Activated CD4-positive, alpha-beta T cell treated with anti-CD3 and anti-CD28 coated beads for 36 hours (primary cell): ENCODE data around the gene MYZAP. TPM values are rescaled to one million over a fixed set of nuclear protein-coding genes. Genes with fewer than 3 reads are reported as not detected.

Source experiments
- ATAC-seq: fragments of 200-7000 bp; cut with Tn5 transposase; one replicate; pipeline ENCODE4 v1.10.0; 2021; ENCODE audit warnings: mild to moderate bottlenecking, moderate library complexity
- CTCF ChIA-PET: fragments of 350-600 bp; sonication (Branson Sonifier 250); formaldehyde crosslinking; loops from one replicate; lab custom pipeline; 2021; ENCODE audit warnings: antibody characterized with exemption; lab: Charles Lee
- POLR2A ChIA-PET: fragments of 350-600 bp; sonication (Branson Sonifier 250); formaldehyde crosslinking; loops from one replicate; lab custom pipeline; 2021; ENCODE audit warnings: antibody characterized with exemption, inconsistent platforms; lab: Charles Lee
- DNase-seq: peaks from one replicate; pipeline ENCODE4 v3.0.0-alpha.2; 2020
- H3K27ac Mint-ChIP-seq: one replicate; pipeline ENCODE4 v1.8.0; 2021; ENCODE audit warnings: mixed read lengths
- H3K27me3 Mint-ChIP-seq: one replicate; pipeline ENCODE4 v1.8.0; 2021; ENCODE audit warnings: mixed read lengths
- H3K36me3 Mint-ChIP-seq: one replicate; pipeline ENCODE4 v1.8.0; 2021; ENCODE audit warnings: low read depth, mixed read lengths
- H3K4me1 Mint-ChIP-seq: one replicate; pipeline ENCODE4 v1.8.0; 2021; ENCODE audit warnings: mixed read lengths
- H3K4me3 Mint-ChIP-seq: one replicate; pipeline ENCODE4 v1.8.0; 2021; ENCODE audit warnings: mild to moderate bottlenecking, moderate library complexity, mixed read lengths
- H3K9me3 Mint-ChIP-seq: one replicate; pipeline ENCODE4 v1.8.0; 2021; ENCODE audit warnings: low read depth, mixed read lengths
- intact Hi-C, 2 experiments: fragments of 100-400 bp; cut with DNase I in 1 of 2; cut with micrococcal nuclease in 1 of 2; formaldehyde crosslinking; loops; one replicate each; pipeline versions ENCODE4 v1.14.2 to v1.15.1; 2022 to 2024; cut with DNase I, micrococcal nuclease
- total RNA-seq, 2 experiments: library from RNA; stranded (reverse); gene quantifications; one replicate each; pipeline ENCODE4 v1.2.3, GENCODE V29; 2021

MYZAP gene
- total RNA-seq, 2 experiments from 2014 or later: 0.11 TPM

DNA sequence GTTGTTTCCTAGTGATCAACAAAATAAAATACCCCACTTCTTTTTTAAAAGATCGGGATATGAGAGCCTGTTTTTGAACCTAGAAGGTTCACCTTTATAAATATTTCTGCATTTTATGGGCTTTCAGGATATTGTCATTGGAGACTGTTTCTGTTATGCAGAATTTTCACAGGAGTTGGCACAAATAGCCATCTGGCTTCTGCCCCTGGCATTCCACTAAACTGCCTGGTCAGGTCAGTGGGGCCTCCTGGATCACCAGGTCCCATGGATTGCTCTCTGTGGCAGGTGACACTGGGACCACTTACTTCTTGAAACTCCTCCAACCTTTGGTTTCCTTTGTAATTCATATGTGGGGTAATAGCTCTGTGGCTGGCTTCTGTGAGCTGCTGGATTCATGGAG is 89.3 kb downstream of the MYZAP start:
- Mint-ChIP-seq H3K4me1 (peaks cover 7% of the 10 kb centered on the region), H3K27me3 (peaks cover 2% of the 10 kb centered on the region), H3K27ac (no peak overlapping the region), H3K4me3 (no peak overlapping the region), H3K36me3 (no peaks in the 10 kb centered on the region), H3K9me3 (no peaks in the 10 kb centered on the region)
- ATAC-seq (no peak), DNase-seq (no peak)
- intact Hi-C loops: no loop called here
- ChIA-PET POLR2A (no interaction called here), CTCF (interaction anchor here (1.1 kb wide), 1 partner anchor 51 kb away, joined by 4 read pairs; no protein-coding TSS in a partner anchor)

- peaks cover 7% of the 10 kb centered on the region for H3K4me1 Mint-ChIP-seq
- no peaks in the 10 kb centered on the region for H3K9me3 Mint-ChIP-seq
- intact Hi-C loops: no loop called here
- H3K27ac Mint-ChIP-seq: no peak overlapping the region
- ATAC-seq: no peak
- H3K27me3 Mint-ChIP-seq: peaks cover 2% of the 10 kb centered on the region
- CTCF ChIA-PET: interaction anchor here (0.7 kb wide), 1 partner anchor 47 kb away, joined by 3 read pairs; no protein-coding TSS in a partner anchor
- H3K36me3 Mint-ChIP-seq: no peaks in the 10 kb centered on the region
- no peak for DNase-seq
- no peak overlapping the region for H3K4me3 Mint-ChIP-seq
- POLR2A ChIA-PET: no interaction called here
These were observed 91.8 kb downstream of the MYZAP start for GRCh38 chr15:57683481-57683880.

- ATAC-seq (no peak), DNase-seq (no peak)
- Mint-ChIP-seq H3K27me3 (peaks cover 2% of the 10 kb centered on the region), H3K27ac (no peak overlapping the region), H3K9me3 (no peaks in the 10 kb centered on the region), H3K4me1 (peaks cover 7% of the 10 kb centered on the region), H3K36me3 (no peaks in the 10 kb centered on the region), H3K4me3 (no peak overlapping the region)
- ChIA-PET CTCF (no interaction called here), POLR2A (no interaction called here)
- intact Hi-C loops: no loop called here
These were observed 92.9 kb downstream of the MYZAP start for GRCh38 chr15:57684491-57685151.

DNA sequence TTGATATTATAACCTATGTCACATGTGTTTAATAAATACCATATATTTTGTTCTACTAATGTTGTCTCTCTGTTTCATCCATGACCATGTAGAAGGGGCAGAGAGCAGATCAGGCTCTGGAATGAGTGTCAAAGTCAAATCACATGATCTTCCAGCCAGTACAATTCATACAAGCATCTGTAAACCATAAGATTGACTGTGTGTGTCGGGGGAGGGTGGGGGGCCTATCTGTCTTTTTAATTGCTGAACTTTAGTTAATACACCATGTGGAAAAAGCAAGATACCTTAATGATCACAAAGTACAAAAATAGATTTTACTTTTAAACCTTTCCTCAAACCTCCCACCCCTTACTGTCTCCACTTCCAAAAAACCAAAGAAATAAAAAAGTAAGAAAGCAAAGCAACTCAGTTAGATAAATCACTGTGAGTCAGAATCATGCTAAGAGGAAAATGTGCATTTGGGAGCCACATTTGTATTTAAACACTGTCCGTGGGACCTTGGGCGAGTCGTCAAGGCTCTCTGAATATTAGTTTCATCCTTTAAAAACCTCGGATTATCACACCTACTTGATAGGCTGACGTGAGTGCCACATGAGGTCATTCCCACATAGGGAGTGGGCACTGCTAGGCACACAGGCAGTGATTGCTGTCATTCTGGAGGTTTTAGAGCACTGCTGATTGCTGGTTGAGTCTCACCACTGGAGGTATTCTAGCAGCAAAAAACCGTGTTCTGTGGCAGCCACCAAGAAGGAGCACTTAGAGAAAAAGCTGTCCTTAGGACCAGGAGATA is 93.8 kb downstream of the MYZAP start:
- no peaks in the 10 kb centered on the region for H3K36me3 Mint-ChIP-seq
- no peaks in the 10 kb centered on the region for H3K9me3 Mint-ChIP-seq
- no peaks in the 10 kb centered on the region for H3K27me3 Mint-ChIP-seq
- peaks cover 1% of the 10 kb centered on the region for H3K4me1 Mint-ChIP-seq
- ATAC-seq: no peak
- H3K4me3 Mint-ChIP-seq: no peak overlapping the region
- CTCF ChIA-PET: interaction anchor here (1.2 kb wide), 1 partner anchor 11 kb away, joined by 3 read pairs; no protein-coding TSS in a partner anchor
- POLR2A ChIA-PET: no interaction called here
- H3K27ac Mint-ChIP-seq: no peak overlapping the region
- DNase-seq: no peak
- intact Hi-C loops: no loop called here

- Mint-ChIP-seq H3K36me3 (no peaks in the 10 kb centered on the region), H3K9me3 (no peaks in the 10 kb centered on the region), H3K27ac (no peak overlapping the region), H3K4me1 (no peaks in the 10 kb centered on the region), H3K27me3 (no peaks in the 10 kb centered on the region), H3K4me3 (no peak overlapping the region)
- CTCF ChIA-PET: interaction anchor here (1.2 kb wide), 1 partner anchor 10 kb away, joined by 3 read pairs; no protein-coding TSS in a partner anchor
- POLR2A ChIA-PET: no interaction called here
- ATAC-seq (no peak), DNase-seq (no peak)
- intact Hi-C loops: no loop called here
These were observed 95.0 kb downstream of the MYZAP start for GRCh38 chr15:57686657-57687056.

- ATAC-seq: no peak
These were observed 98.8 kb downstream of the MYZAP start for GRCh38 chr15:57690341-57690966.

GRCh38 chr15:57691082-57691481 is 99.4 kb downstream of the MYZAP start:
- DNase-seq (no peak), ATAC-seq (no peak)
- CTCF ChIA-PET: no interaction called here
- intact Hi-C loops: no loop called here
- H3K27me3 Mint-ChIP-seq: no peaks in the 10 kb centered on the region
- H3K4me3 Mint-ChIP-seq: no peak overlapping the region
- POLR2A ChIA-PET: no interaction called here
- no peaks in the 10 kb centered on the region for H3K36me3 Mint-ChIP-seq
- no peak overlapping the region for H3K27ac Mint-ChIP-seq
- H3K4me1 Mint-ChIP-seq: no peaks in the 10 kb centered on the region
- no peaks in the 10 kb centered on the region for H3K9me3 Mint-ChIP-seq

More at GRCh38 chr15:57690341-57690966, 98.8 kb downstream of the MYZAP start:
- ChIA-PET CTCF (no interaction called here), POLR2A (no interaction called here)
- H3K9me3 Mint-ChIP-seq: no peaks in the 10 kb centered on the region
- no peaks in the 10 kb centered on the region for H3K27me3 Mint-ChIP-seq
- H3K27ac Mint-ChIP-seq: no peak overlapping the region
- no peaks in the 10 kb centered on the region for H3K36me3 Mint-ChIP-seq
- no peak for DNase-seq
- no peaks in the 10 kb centered on the region for H3K4me1 Mint-ChIP-seq
- H3K4me3 Mint-ChIP-seq: no peak overlapping the region
- intact Hi-C loops: no loop called here

GRCh38 chr15:57692709-57693108 is 101.0 kb downstream of the MYZAP start:
- ATAC-seq: no peak
- Mint-ChIP-seq H3K27me3 (peaks cover 4% of the 10 kb centered on the region), H3K36me3 (no peaks in the 10 kb centered on the region), H3K4me3 (no peak overlapping the region), H3K9me3 (no peaks in the 10 kb centered on the region), H3K4me1 (no peaks in the 10 kb centered on the region), H3K27ac (no peak overlapping the region)
- ChIA-PET POLR2A (no interaction called here), CTCF (no interaction called here)
- intact Hi-C loops: no loop called here
- no peak for DNase-seq

DNA sequence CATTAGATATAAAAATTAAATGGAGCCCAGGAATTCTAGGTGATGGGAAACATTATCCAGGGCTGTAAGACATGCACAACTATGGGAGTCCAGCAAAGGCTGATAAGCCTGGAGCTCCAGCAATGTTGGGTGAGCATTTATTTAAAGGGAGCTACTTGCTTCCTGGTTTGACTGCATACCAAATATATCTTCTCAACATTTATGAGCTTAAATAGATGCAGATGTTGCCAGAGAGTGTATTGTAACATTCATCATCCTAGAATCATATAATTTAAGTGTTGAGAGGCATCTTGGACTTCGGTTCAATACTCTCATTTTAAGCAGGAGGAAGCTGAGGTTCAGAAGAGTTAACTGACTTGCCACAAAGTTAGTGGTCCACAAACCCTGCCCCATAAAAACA is 102.6 kb downstream of the MYZAP start:
- Mint-ChIP-seq H3K27ac (no peak overlapping the region), H3K27me3 (peaks cover 4% of the 10 kb centered on the region), H3K4me1 (no peaks in the 10 kb centered on the region), H3K9me3 (no peaks in the 10 kb centered on the region), H3K4me3 (no peak overlapping the region), H3K36me3 (no peaks in the 10 kb centered on the region)
- intact Hi-C loops: no loop called here
- no peak for ATAC-seq
- DNase-seq: no peak
- ChIA-PET CTCF (interaction anchor here (0.8 kb wide), 1 partner anchor 15 kb away, joined by 3 read pairs; no protein-coding TSS in a partner anchor), POLR2A (no interaction called here)

- POLR2A ChIA-PET: interaction anchor here (1.1 kb wide), 1 partner anchor 11 kb away, joined by 5 read pairs; no protein-coding TSS in a partner anchor
- Mint-ChIP-seq H3K9me3 (no peaks in the 10 kb centered on the region), H3K27ac (no peak overlapping the region), H3K4me1 (no peaks in the 10 kb centered on the region), H3K4me3 (no peak overlapping the region), H3K36me3 (no peaks in the 10 kb centered on the region), H3K27me3 (peaks cover 6% of the 10 kb centered on the region)
- CTCF ChIA-PET: interaction anchor here (0.7 to 1.0 kb wide), 3 partner anchors 10 to 169 kb away, joined by 3 read pairs; no protein-coding TSS in a partner anchor
- no peak for DNase-seq
- intact Hi-C loops: no loop called here
- no peak for ATAC-seq
These were observed 104.4 kb downstream of the MYZAP start for GRCh38 chr15:57696146-57696545.

- intact Hi-C loops: no loop called here
- CTCF ChIA-PET: interaction anchor here (0.5 kb wide), 1 partner anchor 138 kb away, joined by 3 read pairs; no protein-coding TSS in a partner anchor
- H3K27ac Mint-ChIP-seq: no peak overlapping the region
- POLR2A ChIA-PET: no interaction called here
- H3K36me3 Mint-ChIP-seq: no peaks in the 10 kb centered on the region
- ATAC-seq: no peak
- DNase-seq: no peak
- H3K4me1 Mint-ChIP-seq: peaks cover under 1% of the 10 kb centered on the region
- no peak overlapping the region for H3K4me3 Mint-ChIP-seq
- peaks cover 6% of the 10 kb centered on the region for H3K27me3 Mint-ChIP-seq
- no peaks in the 10 kb centered on the region for H3K9me3 Mint-ChIP-seq
These were observed 105.9 kb downstream of the MYZAP start for GRCh38 chr15:57697588-57697987.
